H1 (cell line): ENCODE measurements around the gene IRF2BP1. TPM values are rescaled to one million over a fixed set of nuclear protein-coding genes. Genes with fewer than 3 reads are reported as not detected.

Source experiments
- CTCF ChIA-PET: fragments of 300-600 bp; sonication (Branson Sonifier 250); formaldehyde crosslinking; loops from one replicate; lab custom pipeline; 2021; ENCODE audit not compliant: partially characterized antibody; lab: Charles Lee
- POLR2A ChIA-PET: fragments of 300-600 bp; sonication (Branson Sonifier 250); formaldehyde crosslinking; loops from one replicate; lab custom pipeline; 2021; ENCODE audit warnings: inconsistent platforms; ENCODE audit not compliant: partially characterized antibody; lab: Charles Lee
- DNase-seq, 2 experiments: peaks; one replicate each; pipeline versions ENCODE4 v3.0.0 to v3.0.0-alpha.2; 2010 to 2022; ENCODE audit warnings: low spot score in 2 of 2, low read depth in 1 of 2, mixed read lengths in 1 of 2
- FAIRE-seq: peaks from 2 replicates; lab custom pipeline; 2011; peaks lifted over from hg19 to GRCh38; lab: Jason Lieb, UNC
- H2AFZ ChIP-seq: 2 replicates; pipeline ENCODE4 v1.8.1; 2012; ENCODE audit warnings: low read length, inconsistent platforms
- H2AK5ac ChIP-seq: 2 replicates; pipeline ENCODE4 v1.6.1; 2013; ENCODE audit warnings: low read depth, low read length
- H2BK120ac ChIP-seq: replicated peaks from 2 replicates; pipeline ENCODE3; 2013; ENCODE audit warnings: low read depth, low read length, inconsistent platforms
- H2BK12ac ChIP-seq: 2 replicates; pipeline ENCODE4 v1.6.1; 2013; ENCODE audit warnings: low read depth, low read length
- H2BK15ac ChIP-seq: 2 replicates; pipeline ENCODE4 v1.6.1; 2013; ENCODE audit warnings: low read length
- H2BK20ac ChIP-seq: 2 replicates; pipeline ENCODE4 v1.6.1; 2013; ENCODE audit warnings: low read length
- H2BK5ac ChIP-seq: 2 replicates; pipeline ENCODE4 v1.6.1; 2013; ENCODE audit warnings: low read depth, low read length
- H3K14ac ChIP-seq: 2 replicates; pipeline ENCODE4 v1.6.1; 2013; ENCODE audit warnings: inconsistent platforms; ENCODE audit not compliant: insufficient read length
- H3K18ac ChIP-seq: 2 replicates; pipeline ENCODE4 v1.6.1; 2013; ENCODE audit warnings: low read length; ENCODE audit errors: extremely low read depth
- H3K23ac ChIP-seq: 2 replicates; pipeline ENCODE4 v1.6.1; 2013; ENCODE audit warnings: inconsistent platforms; ENCODE audit not compliant: insufficient read length
- H3K23me2 ChIP-seq: 2 replicates; pipeline ENCODE4 v1.6.1; 2013; ENCODE audit warnings: low read depth, low read length
- H3K27ac ChIP-seq: 2 replicates; pipeline ENCODE4 v1.6.1; 2011; ENCODE audit warnings: low read depth, low read length, inconsistent platforms
- H3K27me3 ChIP-seq, 4 experiments: replicated peaks in 1 of 4; 1 replicate in 1 of 4; 2 replicates in 3 of 4; pipeline versions ENCODE4 v1.6.1 to v1.8.1; 2011 to 2013; ENCODE audit warnings: low read length in 3 of 4, mild to moderate bottlenecking in 3 of 4, inconsistent platforms in 2 of 4, mixed read lengths in 2 of 4, moderate library complexity in 1 of 4; ENCODE audit not compliant: control insufficient read depth in 3 of 4, insufficient read depth in 3 of 4; ENCODE audit errors: extremely low read depth in 1 of 4
- H3K36me3 ChIP-seq, 4 experiments: 2 replicates each; pipeline versions ENCODE4 v1.6.1 to v1.8.1; 2011 to 2013; ENCODE audit warnings: mild to moderate bottlenecking in 4 of 4, low read length in 3 of 4, moderate library complexity in 2 of 4, control low read depth in 1 of 4, inconsistent platforms in 1 of 4; ENCODE audit not compliant: insufficient read depth in 4 of 4, control insufficient read depth in 2 of 4
- H3K4ac ChIP-seq: replicated peaks from 2 replicates; pipeline ENCODE3; 2013; ENCODE audit warnings: low read length, low read depth, mixed read lengths, inconsistent platforms; ENCODE audit not compliant: insufficient read length
- H3K4me1 ChIP-seq, 4 experiments: replicated peaks in 1 of 4; 1 replicate in 1 of 4; 2 replicates in 3 of 4; pipeline versions ENCODE4 v1.6.1 to v1.8.1; 2011 to 2013; ENCODE audit warnings: low read length in 3 of 4, inconsistent platforms in 2 of 4, mixed read lengths in 1 of 4; ENCODE audit not compliant: insufficient read depth in 4 of 4, control insufficient read depth in 3 of 4
- H3K4me2 ChIP-seq, 2 experiments: 2 replicates each; pipeline versions ENCODE4 v1.6.1 to v1.8.1; 2011 to 2013; ENCODE audit warnings: low read depth in 2 of 2, low read length in 2 of 2, control low read depth in 1 of 2, inconsistent platforms in 1 of 2, mild to moderate bottlenecking in 1 of 2; ENCODE audit not compliant: insufficient read depth in 1 of 2
- H3K4me3 ChIP-seq, 4 experiments: fragments of 200-600, 300-600 bp in 1 of 4; sonication (generic), shearing (Covaris generic), sonication (Bioruptor Twin) in 1 of 4; 2 replicates each; pipeline versions ENCODE4 v1.5.1 to v1.8.1; 2011 to 2016; ENCODE audit warnings: low read length in 4 of 4, low read depth in 3 of 4, control low read depth in 2 of 4, inconsistent platforms in 2 of 4, mild to moderate bottlenecking in 2 of 4, mixed read lengths in 1 of 4, moderate library complexity in 1 of 4; ENCODE audit not compliant: insufficient read depth in 2 of 4; ENCODE audit errors: extremely low read depth in 1 of 4
- H3K56ac ChIP-seq: replicated peaks from 2 replicates; pipeline ENCODE3; 2013; ENCODE audit warnings: low read depth, mild to moderate bottlenecking, mixed read lengths, low read length, inconsistent platforms; ENCODE audit not compliant: insufficient read length
- H3K79me1 ChIP-seq: 2 replicates; pipeline ENCODE4 v1.6.1; 2013; ENCODE audit warnings: low read depth, low read length, control low read depth
- H3K79me2 ChIP-seq, 2 experiments: 2 replicates each; pipeline versions ENCODE4 v1.6.1 to v1.8.1; 2012 to 2013; ENCODE audit warnings: low read length in 2 of 2, mild to moderate bottlenecking in 2 of 2, inconsistent platforms in 1 of 2; ENCODE audit not compliant: insufficient read depth in 2 of 2, control insufficient read depth in 1 of 2
- H3K9ac ChIP-seq, 4 experiments: replicated peaks in 1 of 4; 1 replicate in 1 of 4; 2 replicates in 3 of 4; pipeline versions ENCODE4 v1.6.1 to v1.8.1; 2011 to 2013; ENCODE audit warnings: low read depth in 3 of 4, low read length in 3 of 4, control low read depth in 2 of 4, mild to moderate bottlenecking in 2 of 4, moderate library complexity in 2 of 4, inconsistent platforms in 1 of 4; ENCODE audit errors: extremely low read depth in 1 of 4
- H3K9me3 ChIP-seq, 2 experiments: 2 replicates each; pipeline versions ENCODE4 v1.6.1 to v1.8.1; 2012 to 2013; ENCODE audit warnings: mild to moderate bottlenecking in 2 of 2, moderate library complexity in 2 of 2, control low read depth in 1 of 2, inconsistent platforms in 1 of 2, low read depth in 1 of 2, low read length in 1 of 2, mixed read lengths in 1 of 2; ENCODE audit not compliant: insufficient read depth in 2 of 2
- H4K20me1 ChIP-seq, 2 experiments: replicated peaks in 1 of 2; 2 replicates each; pipeline versions ENCODE3 to v1.8.1; 2011 to 2013; ENCODE audit warnings: inconsistent platforms in 2 of 2, low read length in 2 of 2, mild to moderate bottlenecking in 1 of 2; ENCODE audit not compliant: insufficient read depth in 2 of 2, control insufficient read depth in 1 of 2
- H4K5ac ChIP-seq: 2 replicates; pipeline ENCODE4 v1.6.1; 2013; ENCODE audit warnings: low read length, low read depth, mixed read lengths, inconsistent platforms; ENCODE audit not compliant: insufficient read length
- H4K8ac ChIP-seq: 2 replicates; pipeline ENCODE4 v1.8.0; 2013; ENCODE audit warnings: mild to moderate bottlenecking, moderate library complexity, low read length, inconsistent platforms; ENCODE audit not compliant: insufficient read depth; ENCODE audit errors: extremely low read depth
- H4K91ac ChIP-seq: replicated peaks from 2 replicates; pipeline ENCODE3; 2013; ENCODE audit warnings: low read length, mixed read lengths, inconsistent platforms; ENCODE audit not compliant: insufficient read length
- CEBPB ChIP-seq: IDR thresholded peaks from 2 replicates; pipeline ENCODE4 v1.6.1; 2012; ENCODE audit warnings: low read depth, low read length
- CREB1 ChIP-seq: IDR thresholded peaks from 2 replicates; pipeline ENCODE4 v1.6.1; 2012; ENCODE audit warnings: inconsistent platforms
- HDAC2 ChIP-seq, 2 experiments: fragments of 300-600 bp in 1 of 2; sonication (generic) in 1 of 2; IDR thresholded peaks; 2 replicates each; pipeline ENCODE4 v1.6.1; 2011 to 2012; ENCODE audit warnings: low read depth in 2 of 2, low read length in 2 of 2, mild to moderate bottlenecking in 2 of 2, moderate library complexity in 2 of 2, borderline replicate concordance in 1 of 2, inconsistent platforms in 1 of 2
- MAFK ChIP-seq: IDR thresholded peaks from 2 replicates; pipeline ENCODE4 v1.6.1; 2012; ENCODE audit warnings: low read depth, mild to moderate bottlenecking, improper control_type of control experiment, low read length
- NANOG ChIP-seq: IDR thresholded peaks from 2 replicates; pipeline ENCODE4 v1.6.1; 2011; ENCODE audit warnings: low read length, low read depth, mild to moderate bottlenecking, inconsistent platforms; ENCODE audit not compliant: insufficient read depth, poor library complexity, severe bottlenecking
- PHF8 ChIP-seq: fragments of 200-600 bp; sonication (generic); conservative IDR thresholded peaks from 2 replicates; pipeline ENCODE4 v1.7.1; 2012; ENCODE audit warnings: low read depth, mild to moderate bottlenecking, inconsistent platforms, low read length, moderate library complexity
- RBBP5 ChIP-seq: IDR thresholded peaks from 2 replicates; pipeline ENCODE4 v1.7.1; 2012; ENCODE audit warnings: low read depth, mild to moderate bottlenecking, inconsistent platforms, low read length, moderate library complexity, borderline replicate concordance
- RFX5 ChIP-seq: IDR thresholded peaks from 2 replicates; pipeline ENCODE4 v1.6.1; 2011; ENCODE audit warnings: low read depth, low read length, improper control_type of control experiment, borderline replicate concordance
- SAP30 ChIP-seq: fragments of 300-600 bp; sonication (generic); IDR thresholded peaks from 2 replicates; pipeline ENCODE4 v1.7.1; 2012; ENCODE audit warnings: low read length, moderate library complexity, mild to moderate bottlenecking, inconsistent platforms; ENCODE audit not compliant: insufficient read depth, insufficient replicate concordance
- SIRT6 ChIP-seq: IDR thresholded peaks from one replicate; pipeline ENCODE4 v1.7.1; 2012; ENCODE audit warnings: low read length, inconsistent platforms
- WGBS, 2 experiments: shearing (Covaris generic) in 1 of 2; methylation state at CpG; one replicate each; pipeline versions ENCODE4 v1.1.6 to v1.1.7; 2013 to 2015; ENCODE audit warnings: low lambda C conversion rate in 2 of 2, mixed read lengths in 2 of 2, inconsistent platforms in 1 of 2, low coverage in 1 of 2, missing lambda C conversion rate in 1 of 2; ENCODE audit not compliant: insufficient replicate concordance in 2 of 2, insufficient coverage in 1 of 2, insufficient read length in 1 of 2; ENCODE audit errors: extremely low coverage in 1 of 2, missing lambda C conversion rate in 1 of 2; 5-methylcytosine and 5-hydroxymethylcytosine counted together
- polyA plus RNA-seq, 7 experiments: library from polyadenylated mRNA; depleted of rRNA in 3 of 7; stranded (reverse) in 5 of 7; unstranded in 2 of 7; fragments of >200 nt in 5 of 7; fragments of 200-250 nt in 2 of 7; gene quantifications; 1 replicate in 5 of 7; 2 replicates in 1 of 7; 4 replicates in 1 of 7; pipeline versions ENCODE4 v1.2.1 to v1.2.3, GENCODE V29; 2011 to 2013; ENCODE audit warnings: missing spikeins in 2 of 7, mixed read lengths in 2 of 7
- total RNA-seq: library from RNA; stranded (reverse); fragmentation: NEBNext Ultra II Directional; extraction: Animal tissue kit (Norgen Biotek cat#: 25700); gene quantifications from 2 replicates; pipeline ENCODE4 v1.2.1, GENCODE V29; 2021

The IRF2BP1 gene
- total and polyA plus RNA-seq, 2 of the 8 experiments (the other 6 are each of a cell fraction or from before 2014, with no cell fraction given) = 12.1 to 24.4 TPM

- Histone ChIP-seq H3K36me3 (no peaks in the 10 kb centered on the region), H3K23ac (no peak overlapping the region), H3K14ac (no peak overlapping the region), H3K9ac (no peak overlapping the region), H3K79me1 (no peaks in the 10 kb centered on the region), H2BK5ac (no peak overlapping the region), H3K4me1 (peaks cover 0 to 2% (median 0%) of the 10 kb centered on the region in 4 experiments; a peak in 3 of 7 replicates), H4K20me1 (peaks cover 0 to 2% of the 10 kb centered on the region in 2 experiments), H2AK5ac (no peak overlapping the region), H3K4ac (no peak overlapping the region), H4K5ac (no peak overlapping the region), H3K9me3 (no peaks in the 10 kb centered on the region), H3K4me3 (no peak overlapping the region), H3K23me2 (peaks cover 16% of the 10 kb centered on the region; the same call in 1 of the 2 replicates), H2BK15ac (no peak overlapping the region), H3K27ac (no peak overlapping the region), H3K27me3 (peaks cover 0 to 4% (median 4%) of the 10 kb centered on the region in 4 experiments; a peak in 4 of 7 replicates), H3K79me2 (no peaks in the 10 kb centered on the region), H4K91ac (no peak overlapping the region), H2BK120ac (no peak overlapping the region), H2AFZ (no peak overlapping the region), H3K18ac (no peak overlapping the region), H3K56ac (no peak overlapping the region), H4K8ac (no peak overlapping the region), H3K4me2 (no peak overlapping the region), H2BK12ac (no peak overlapping the region), H2BK20ac (no peak overlapping the region)
- ChIA-PET CTCF (no interaction called here), POLR2A (no interaction called here)
- DNase-seq (no peak), FAIRE-seq (no peak)
- 91% methylated on average over 2 of the region's 3 CpGs; no CpG with 5 or more reads in 1 of the 2 experiments for WGBS, 2 experiments
- TF ChIP-seq RFX5 (no peak), NANOG (no peak), PHF8 (no peak), HDAC2 (IDR thresholded peaks at IDR 0.05; ENCODE audit: borderline replicate concordance in 1 of 2, low read depth in 2 of 2, low read length in 2 of 2) (no peak), SIRT6 (no peak), CEBPB (no peak), MAFK (no peak), SAP30 (no peak), RBBP5 (no peak), CREB1 (no peak)
Observed at GRCh38 chr19:45906221-45906620, 20.3 kb upstream of the IRF2BP1 start.
